H1 (cell line): Measurements from ENCODE around the gene CIBAR2. TPM values are rescaled to one million over a fixed set of nuclear protein-coding genes. Genes with fewer than 3 reads are reported as not detected.
A peak's percentile ranks its signal among the peaks of the same experiment; 100 is the strongest.

Source experiments
- CTCF ChIA-PET: fragments of 300-600 bp; sonication (Branson Sonifier 250); formaldehyde crosslinking; loops from one replicate; lab custom pipeline; 2021; ENCODE audit not compliant: partially characterized antibody; lab: Charles Lee
- POLR2A ChIA-PET: fragments of 300-600 bp; sonication (Branson Sonifier 250); formaldehyde crosslinking; loops from one replicate; lab custom pipeline; 2021; ENCODE audit warnings: inconsistent platforms; ENCODE audit not compliant: partially characterized antibody; lab: Charles Lee
- DNase-seq, 2 experiments: peaks; one replicate each; pipeline versions ENCODE4 v3.0.0 to v3.0.0-alpha.2; 2010 to 2022; ENCODE audit warnings: low spot score in 2 of 2, low read depth in 1 of 2, mixed read lengths in 1 of 2
- FAIRE-seq: peaks from 2 replicates; lab custom pipeline; 2011; peaks lifted over from hg19 to GRCh38; lab: Jason Lieb, UNC
- H2AFZ ChIP-seq: 2 replicates; pipeline ENCODE4 v1.8.1; 2012; ENCODE audit warnings: low read length, inconsistent platforms
- H2AK5ac ChIP-seq: 2 replicates; pipeline ENCODE4 v1.6.1; 2013; ENCODE audit warnings: low read depth, low read length
- H2BK120ac ChIP-seq: replicated peaks from 2 replicates; pipeline ENCODE3; 2013; ENCODE audit warnings: low read depth, low read length, inconsistent platforms
- H2BK12ac ChIP-seq: 2 replicates; pipeline ENCODE4 v1.6.1; 2013; ENCODE audit warnings: low read depth, low read length
- H2BK15ac ChIP-seq: 2 replicates; pipeline ENCODE4 v1.6.1; 2013; ENCODE audit warnings: low read length
- H2BK20ac ChIP-seq: 2 replicates; pipeline ENCODE4 v1.6.1; 2013; ENCODE audit warnings: low read length
- H2BK5ac ChIP-seq: 2 replicates; pipeline ENCODE4 v1.6.1; 2013; ENCODE audit warnings: low read depth, low read length
- H3K14ac ChIP-seq: 2 replicates; pipeline ENCODE4 v1.6.1; 2013; ENCODE audit warnings: inconsistent platforms; ENCODE audit not compliant: insufficient read length
- H3K18ac ChIP-seq: 2 replicates; pipeline ENCODE4 v1.6.1; 2013; ENCODE audit warnings: low read length; ENCODE audit errors: extremely low read depth
- H3K23ac ChIP-seq: 2 replicates; pipeline ENCODE4 v1.6.1; 2013; ENCODE audit warnings: inconsistent platforms; ENCODE audit not compliant: insufficient read length
- H3K23me2 ChIP-seq: 2 replicates; pipeline ENCODE4 v1.6.1; 2013; ENCODE audit warnings: low read depth, low read length
- H3K27ac ChIP-seq: 2 replicates; pipeline ENCODE4 v1.6.1; 2011; ENCODE audit warnings: low read depth, low read length, inconsistent platforms
- H3K27me3 ChIP-seq, 4 experiments: replicated peaks in 1 of 4; 1 replicate in 1 of 4; 2 replicates in 3 of 4; pipeline versions ENCODE4 v1.6.1 to v1.8.1; 2011 to 2013; ENCODE audit warnings: low read length in 3 of 4, mild to moderate bottlenecking in 3 of 4, inconsistent platforms in 2 of 4, mixed read lengths in 2 of 4, moderate library complexity in 1 of 4; ENCODE audit not compliant: control insufficient read depth in 3 of 4, insufficient read depth in 3 of 4; ENCODE audit errors: extremely low read depth in 1 of 4
- H3K36me3 ChIP-seq, 4 experiments: 2 replicates each; pipeline versions ENCODE4 v1.6.1 to v1.8.1; 2011 to 2013; ENCODE audit warnings: mild to moderate bottlenecking in 4 of 4, low read length in 3 of 4, moderate library complexity in 2 of 4, control low read depth in 1 of 4, inconsistent platforms in 1 of 4; ENCODE audit not compliant: insufficient read depth in 4 of 4, control insufficient read depth in 2 of 4
- H3K4ac ChIP-seq: replicated peaks from 2 replicates; pipeline ENCODE3; 2013; ENCODE audit warnings: low read length, low read depth, mixed read lengths, inconsistent platforms; ENCODE audit not compliant: insufficient read length
- H3K4me1 ChIP-seq, 4 experiments: replicated peaks in 1 of 4; 1 replicate in 1 of 4; 2 replicates in 3 of 4; pipeline versions ENCODE4 v1.6.1 to v1.8.1; 2011 to 2013; ENCODE audit warnings: low read length in 3 of 4, inconsistent platforms in 2 of 4, mixed read lengths in 1 of 4; ENCODE audit not compliant: insufficient read depth in 4 of 4, control insufficient read depth in 3 of 4
- H3K4me2 ChIP-seq, 2 experiments: 2 replicates each; pipeline versions ENCODE4 v1.6.1 to v1.8.1; 2011 to 2013; ENCODE audit warnings: low read depth in 2 of 2, low read length in 2 of 2, control low read depth in 1 of 2, inconsistent platforms in 1 of 2, mild to moderate bottlenecking in 1 of 2; ENCODE audit not compliant: insufficient read depth in 1 of 2
- H3K4me3 ChIP-seq, 4 experiments: fragments of 200-600, 300-600 bp in 1 of 4; sonication (generic), shearing (Covaris generic), sonication (Bioruptor Twin) in 1 of 4; 2 replicates each; pipeline versions ENCODE4 v1.5.1 to v1.8.1; 2011 to 2016; ENCODE audit warnings: low read length in 4 of 4, low read depth in 3 of 4, control low read depth in 2 of 4, inconsistent platforms in 2 of 4, mild to moderate bottlenecking in 2 of 4, mixed read lengths in 1 of 4, moderate library complexity in 1 of 4; ENCODE audit not compliant: insufficient read depth in 2 of 4; ENCODE audit errors: extremely low read depth in 1 of 4
- H3K56ac ChIP-seq: replicated peaks from 2 replicates; pipeline ENCODE3; 2013; ENCODE audit warnings: low read depth, mild to moderate bottlenecking, mixed read lengths, low read length, inconsistent platforms; ENCODE audit not compliant: insufficient read length
- H3K79me1 ChIP-seq: 2 replicates; pipeline ENCODE4 v1.6.1; 2013; ENCODE audit warnings: low read depth, low read length, control low read depth
- H3K79me2 ChIP-seq, 2 experiments: 2 replicates each; pipeline versions ENCODE4 v1.6.1 to v1.8.1; 2012 to 2013; ENCODE audit warnings: low read length in 2 of 2, mild to moderate bottlenecking in 2 of 2, inconsistent platforms in 1 of 2; ENCODE audit not compliant: insufficient read depth in 2 of 2, control insufficient read depth in 1 of 2
- H3K9ac ChIP-seq, 4 experiments: replicated peaks in 1 of 4; 1 replicate in 1 of 4; 2 replicates in 3 of 4; pipeline versions ENCODE4 v1.6.1 to v1.8.1; 2011 to 2013; ENCODE audit warnings: low read depth in 3 of 4, low read length in 3 of 4, control low read depth in 2 of 4, mild to moderate bottlenecking in 2 of 4, moderate library complexity in 2 of 4, inconsistent platforms in 1 of 4; ENCODE audit errors: extremely low read depth in 1 of 4
- H3K9me3 ChIP-seq, 2 experiments: 2 replicates each; pipeline versions ENCODE4 v1.6.1 to v1.8.1; 2012 to 2013; ENCODE audit warnings: mild to moderate bottlenecking in 2 of 2, moderate library complexity in 2 of 2, control low read depth in 1 of 2, inconsistent platforms in 1 of 2, low read depth in 1 of 2, low read length in 1 of 2, mixed read lengths in 1 of 2; ENCODE audit not compliant: insufficient read depth in 2 of 2
- H4K20me1 ChIP-seq, 2 experiments: replicated peaks in 1 of 2; 2 replicates each; pipeline versions ENCODE3 to v1.8.1; 2011 to 2013; ENCODE audit warnings: inconsistent platforms in 2 of 2, low read length in 2 of 2, mild to moderate bottlenecking in 1 of 2; ENCODE audit not compliant: insufficient read depth in 2 of 2, control insufficient read depth in 1 of 2
- H4K5ac ChIP-seq: 2 replicates; pipeline ENCODE4 v1.6.1; 2013; ENCODE audit warnings: low read length, low read depth, mixed read lengths, inconsistent platforms; ENCODE audit not compliant: insufficient read length
- H4K8ac ChIP-seq: 2 replicates; pipeline ENCODE4 v1.8.0; 2013; ENCODE audit warnings: mild to moderate bottlenecking, moderate library complexity, low read length, inconsistent platforms; ENCODE audit not compliant: insufficient read depth; ENCODE audit errors: extremely low read depth
- H4K91ac ChIP-seq: replicated peaks from 2 replicates; pipeline ENCODE3; 2013; ENCODE audit warnings: low read length, mixed read lengths, inconsistent platforms; ENCODE audit not compliant: insufficient read length
- KDM1A ChIP-seq: fragments of 200-600, 300-600 bp; sonication (generic); IDR thresholded peaks from 2 replicates; pipeline ENCODE4 v1.7.1; 2016; ENCODE audit warnings: mild to moderate bottlenecking, low read length, borderline replicate concordance
- WGBS, 2 experiments: shearing (Covaris generic) in 1 of 2; methylation state at CpG; one replicate each; pipeline versions ENCODE4 v1.1.6 to v1.1.7; 2013 to 2015; ENCODE audit warnings: low lambda C conversion rate in 2 of 2, mixed read lengths in 2 of 2, inconsistent platforms in 1 of 2, low coverage in 1 of 2, missing lambda C conversion rate in 1 of 2; ENCODE audit not compliant: insufficient replicate concordance in 2 of 2, insufficient coverage in 1 of 2, insufficient read length in 1 of 2; ENCODE audit errors: extremely low coverage in 1 of 2, missing lambda C conversion rate in 1 of 2; 5-methylcytosine and 5-hydroxymethylcytosine counted together
- polyA plus RNA-seq, 7 experiments: library from polyadenylated mRNA; depleted of rRNA in 3 of 7; stranded (reverse) in 5 of 7; unstranded in 2 of 7; fragments of >200 nt in 5 of 7; fragments of 200-250 nt in 2 of 7; gene quantifications; 1 replicate in 5 of 7; 2 replicates in 1 of 7; 4 replicates in 1 of 7; pipeline versions ENCODE4 v1.2.1 to v1.2.3, GENCODE V29; 2011 to 2013; ENCODE audit warnings: missing spikeins in 2 of 7, mixed read lengths in 2 of 7
- total RNA-seq: library from RNA; stranded (reverse); fragmentation: NEBNext Ultra II Directional; extraction: Animal tissue kit (Norgen Biotek cat#: 25700); gene quantifications from 2 replicates; pipeline ENCODE4 v1.2.1, GENCODE V29; 2021

Gene CIBAR2
- total and polyA plus RNA-seq, 2 of the 8 experiments (the other 6 are each of a cell fraction or from before 2014, with no cell fraction given), result 0.18 TPM; not detected in 1

- Histone ChIP-seq H2BK20ac (no peak overlapping the region), H2AFZ (no peak overlapping the region), H2BK12ac (peak overlapping the region; percentile 27; the same call in 1 of the 2 replicates), H4K20me1 (no peaks in the 10 kb centered on the region), H2AK5ac (no peak overlapping the region), H3K79me2 (no peaks in the 10 kb centered on the region), H3K23me2 (no peaks in the 10 kb centered on the region; the same call in 1 of the 2 replicates), H3K79me1 (no peaks in the 10 kb centered on the region), H3K18ac (peak overlapping the region; percentile 32; the same call in 1 of the 2 replicates), H3K4ac (no peak overlapping the region), H4K8ac (peak overlapping the region; percentile 45; the same call in 1 of the 2 replicates), H3K23ac (no peak overlapping the region), H3K4me3 (no peak overlapping the region), H3K27me3 (0 out of 7 replicates have a peak, but pooled peaks cover 0 to 2% (median 0%) of the 10 kb centered on the region in 4 experiments), H4K91ac (peak overlapping the region; percentile 88), H3K27ac (no peak overlapping the region), H2BK5ac (peak overlapping the region; percentile 78; the same call in 1 of the 2 replicates), H2BK15ac (peak overlapping the region; percentile 88; the same call in 1 of the 2 replicates), H3K36me3 (no peaks in the 10 kb centered on the region), H3K9ac (no peak overlapping the region), H3K4me2 (no peak overlapping the region), H3K9me3 (no peaks in the 10 kb centered on the region), H3K56ac (no peak overlapping the region), H3K4me1 (peaks cover 0 to 3% (median 1%) of the 10 kb centered on the region in 4 experiments; a peak in 2 of 7 replicates), H2BK120ac (peak overlapping the region; percentile 13), H4K5ac (no peak overlapping the region), H3K14ac (no peak overlapping the region)
- no peak for TF ChIP-seq KDM1A
- DNase-seq, result no peak
- 76% methylated on average over 14 of the region's 14 CpGs; no CpG with 5 or more reads in 1 of the 2 experiments for WGBS, 2 experiments
- ChIA-PET CTCF (interaction anchor here (0.7 to 3.0 kb wide), 24 partner anchors 12 to 509 kb away, joined by 3 to 31 read pairs (median 8); no protein-coding TSS in a partner anchor), POLR2A (interaction anchor here (1.5 kb wide), 1 partner anchor 55 kb away, joined by 6 read pairs; no protein-coding TSS in a partner anchor)
- no peak for FAIRE-seq
Observed at GRCh38 chr16:85113913-85114312, 1.6 kb upstream of the CIBAR2 start.
